HCT116 (cell line): ENCODE measurements around the gene RBPJ.

ENCODE experiments used
- ELF1 ChIP-seq: IDR thresholded peaks from 2 replicates; pipeline ENCODE4 v1.6.1; 2012; ENCODE audit warnings: low read depth, borderline replicate concordance
- POLR2A ChIP-seq: IDR thresholded peaks from 2 replicates; pipeline ENCODE4 v1.7.0; 2011; ENCODE audit warnings: borderline replicate concordance; ENCODE audit not compliant: insufficient read depth, insufficient read length; ENCODE audit errors: extremely low read depth
- POLR2AphosphoS5 ChIP-seq: IDR thresholded peaks from 2 replicates; pipeline ENCODE4 v1.6.1; 2011; ENCODE audit warnings: mild to moderate bottlenecking, low read depth, low read length, moderate library complexity
- RAD21 ChIP-seq: IDR thresholded peaks from 2 replicates; pipeline ENCODE4 v1.6.1; 2012; ENCODE audit warnings: low read depth, mild to moderate bottlenecking
- SIN3A ChIP-seq: IDR thresholded peaks from 2 replicates; pipeline ENCODE4 v1.6.1; 2012; ENCODE audit warnings: low read depth
- SP1 ChIP-seq: IDR thresholded peaks from 2 replicates; pipeline ENCODE4 v1.6.1; 2012; ENCODE audit warnings: low read depth
- SRF ChIP-seq: IDR thresholded peaks from 2 replicates; pipeline ENCODE4 v1.6.1; 2012; ENCODE audit warnings: low read depth
- ZFX ChIP-seq: fragments of 450-650 bp; IDR thresholded peaks from 2 replicates; pipeline ENCODE4 v1.6.1; 2017
- TF ChIP-seq, protein P1 (sequence below), 3 experiments: fragments of 200-600 bp in 1 of 3; sonication (generic) in 1 of 3; IDR thresholded peaks in 2 of 3; conservative IDR thresholded peaks in 1 of 3; 2 replicates each; pipeline ENCODE4 v1.5.1; 2012 to 2017; ENCODE audit warnings: low read depth in 2 of 3, low read length in 2 of 3, antibody characterized with exemption in 1 of 3, borderline replicate concordance in 1 of 3, control low read depth in 1 of 3, mild to moderate bottlenecking in 1 of 3, mixed read lengths in 1 of 3, mixed run types in 1 of 3, moderate library complexity in 1 of 3; ENCODE audit not compliant: insufficient read depth in 1 of 3
- TF ChIP-seq, protein P2 (sequence below): IDR thresholded peaks from 2 replicates; pipeline ENCODE4 v1.6.1; 2011; ENCODE audit warnings: mild to moderate bottlenecking, low read length, moderate library complexity; ENCODE audit not compliant: insufficient replicate concordance; ENCODE audit errors: extremely low read depth

DNA sequence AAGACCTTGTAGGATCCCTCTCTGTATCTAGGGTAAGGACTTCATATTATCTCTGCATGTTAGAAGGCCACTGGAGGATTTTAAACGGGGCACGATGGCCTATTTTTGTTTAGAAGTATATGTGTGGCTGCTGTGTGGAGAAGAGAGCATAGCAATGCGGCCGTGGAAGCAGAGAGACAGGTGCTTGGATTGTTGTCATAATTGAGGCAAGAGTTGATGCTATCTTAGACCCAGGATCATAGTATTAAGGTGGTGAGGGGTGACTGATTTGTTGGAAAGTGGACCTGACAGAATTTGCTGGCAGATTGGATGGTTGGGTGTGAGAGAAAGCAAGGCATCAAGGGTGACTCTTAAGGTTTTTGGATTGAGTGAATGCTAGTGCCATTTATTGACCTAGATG, 106.1 kb downstream of the RBPJ start:
- no peak for TF ChIP-seq SIN3A
- no peak for TF ChIP-seq POLR2AphosphoS5
- TF ChIP-seq, protein P1, sequence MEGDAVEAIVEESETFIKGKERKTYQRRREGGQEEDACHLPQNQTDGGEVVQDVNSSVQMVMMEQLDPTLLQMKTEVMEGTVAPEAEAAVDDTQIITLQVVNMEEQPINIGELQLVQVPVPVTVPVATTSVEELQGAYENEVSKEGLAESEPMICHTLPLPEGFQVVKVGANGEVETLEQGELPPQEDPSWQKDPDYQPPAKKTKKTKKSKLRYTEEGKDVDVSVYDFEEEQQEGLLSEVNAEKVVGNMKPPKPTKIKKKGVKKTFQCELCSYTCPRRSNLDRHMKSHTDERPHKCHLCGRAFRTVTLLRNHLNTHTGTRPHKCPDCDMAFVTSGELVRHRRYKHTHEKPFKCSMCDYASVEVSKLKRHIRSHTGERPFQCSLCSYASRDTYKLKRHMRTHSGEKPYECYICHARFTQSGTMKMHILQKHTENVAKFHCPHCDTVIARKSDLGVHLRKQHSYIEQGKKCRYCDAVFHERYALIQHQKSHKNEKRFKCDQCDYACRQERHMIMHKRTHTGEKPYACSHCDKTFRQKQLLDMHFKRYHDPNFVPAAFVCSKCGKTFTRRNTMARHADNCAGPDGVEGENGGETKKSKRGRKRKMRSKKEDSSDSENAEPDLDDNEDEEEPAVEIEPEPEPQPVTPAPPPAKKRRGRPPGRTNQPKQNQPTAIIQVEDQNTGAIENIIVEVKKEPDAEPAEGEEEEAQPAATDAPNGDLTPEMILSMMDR (IDR thresholded peaks at IDR 0.05 in 2 of 3, conservative IDR thresholded peaks at IDR 0.05 in 1 of 3; ENCODE audit: borderline replicate concordance in 1 of 3, insufficient read depth in 1 of 3, low read depth in 2 of 3, low read length in 2 of 3), result no peak
- no peak for TF ChIP-seq POLR2A
- no peak for TF ChIP-seq ELF1
- no peak for TF ChIP-seq SP1
- no peak for TF ChIP-seq ZFX
- TF ChIP-seq RAD21, result no peak
- TF ChIP-seq, protein P2, sequence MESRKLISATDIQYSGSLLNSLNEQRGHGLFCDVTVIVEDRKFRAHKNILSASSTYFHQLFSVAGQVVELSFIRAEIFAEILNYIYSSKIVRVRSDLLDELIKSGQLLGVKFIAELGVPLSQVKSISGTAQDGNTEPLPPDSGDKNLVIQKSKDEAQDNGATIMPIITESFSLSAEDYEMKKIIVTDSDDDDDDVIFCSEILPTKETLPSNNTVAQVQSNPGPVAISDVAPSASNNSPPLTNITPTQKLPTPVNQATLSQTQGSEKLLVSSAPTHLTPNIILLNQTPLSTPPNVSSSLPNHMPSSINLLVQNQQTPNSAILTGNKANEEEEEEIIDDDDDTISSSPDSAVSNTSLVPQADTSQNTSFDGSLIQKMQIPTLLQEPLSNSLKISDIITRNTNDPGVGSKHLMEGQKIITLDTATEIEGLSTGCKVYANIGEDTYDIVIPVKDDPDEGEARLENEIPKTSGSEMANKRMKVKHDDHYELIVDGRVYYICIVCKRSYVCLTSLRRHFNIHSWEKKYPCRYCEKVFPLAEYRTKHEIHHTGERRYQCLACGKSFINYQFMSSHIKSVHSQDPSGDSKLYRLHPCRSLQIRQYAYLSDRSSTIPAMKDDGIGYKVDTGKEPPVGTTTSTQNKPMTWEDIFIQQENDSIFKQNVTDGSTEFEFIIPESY, result no peak
- TF ChIP-seq SRF, result no peak
